CD4-positive, alpha-beta T cell treated with Interleukin-4 for 4 hours (primary cell): ENCODE measurements around the gene GDAP2.
A peak's percentile ranks its signal among the peaks of the same experiment; 100 is the strongest.
"Not testable (repeated sequence)": the region's sequence is repeated elsewhere in the genome, so short reads cannot be mapped to it uniquely, and the experiment has no call there.

Source experiments
- DNase-seq: peaks from one replicate; pipeline ENCODE4 v3.0.0-alpha.2; 2020

GDAP2 gene

GRCh38 chr1:117929343-117930172 is at the start of gene GDAP2, which contains the start of gene WDR3:
GDAP2 (minus strand) TSS chr1:117929621; CDS start chr1:117920357, 9,264 bp downstream.
WDR3 (plus strand) TSS chr1:117929739; CDS start chr1:117933320, 3,581 bp downstream.
- DNase-seq = peak; percentile 95

- no peak for DNase-seq
Measured at GRCh38 chr1:117976381-117976780, 47.0 kb upstream of the GDAP2 start.

- DNase-seq = no peak
Measured at GRCh38 chr1:117971777-117972176, 42.4 kb upstream of the GDAP2 start.

GRCh38 chr1:117970252-117970651 is 40.8 kb upstream of the GDAP2 start:
- no peak for DNase-seq

GRCh38 chr1:117967881-117968280 is 38.5 kb upstream of the GDAP2 start:
- no peak for DNase-seq

- no peak for DNase-seq
Measured at GRCh38 chr1:117967477-117967876, 38.1 kb upstream of the GDAP2 start.

- no peak for DNase-seq
Measured at GRCh38 chr1:117964290-117965038, 35.0 kb upstream of the GDAP2 start.

- no peak for DNase-seq
Measured at GRCh38 chr1:117959364-117959763, 29.9 kb upstream of the GDAP2 start.

- DNase-seq = no peak
Measured at GRCh38 chr1:117952386-117952785, 23.0 kb upstream of the GDAP2 start.

GRCh38 chr1:117942293-117942692 is 12.9 kb upstream of the GDAP2 start:
- DNase-seq = no peak

GRCh38 chr1:117933769-117934168 is 4.3 kb upstream of the GDAP2 start:
- DNase-seq = no peak

GRCh38 chr1:117932576-117932975 is 3.2 kb upstream of the GDAP2 start:
- no peak for DNase-seq

- peak; percentile 4 for DNase-seq
Measured at GRCh38 chr1:117930484-117930883, 1.1 kb upstream of the GDAP2 start.

- DNase-seq = peak; percentile 2
Measured at GRCh38 chr1:117930173-117930447, 689 bp upstream of the GDAP2 start.

- DNase-seq = peak; percentile 39
Measured at GRCh38 chr1:117928881-117929342, 509 bp downstream of the GDAP2 start.

GRCh38 chr1:117925981-117926380 is 3.4 kb downstream of the GDAP2 start:
- DNase-seq = no peak

- not testable (repeated sequence) for DNase-seq
Measured at GRCh38 chr1:117922717-117923116, 6.7 kb downstream of the GDAP2 start.

GRCh38 chr1:117921991-117922390 is 7.4 kb downstream of the GDAP2 start:
- DNase-seq = no peak

GRCh38 chr1:117919376-117919775 is 10.0 kb downstream of the GDAP2 start:
- no peak for DNase-seq

- DNase-seq = no peak
Measured at GRCh38 chr1:117911051-117911450, 18.4 kb downstream of the GDAP2 start.

GRCh38 chr1:117905019-117905418 is 24.4 kb downstream of the GDAP2 start:
- no peak for DNase-seq

GRCh38 chr1:117904485-117904884 is 24.9 kb downstream of the GDAP2 start:
- no peak for DNase-seq

- no peak for DNase-seq
Measured at GRCh38 chr1:117902944-117903343, 26.5 kb downstream of the GDAP2 start.

- DNase-seq = no peak
Measured at GRCh38 chr1:117899801-117900200, 29.6 kb downstream of the GDAP2 start.
